GM08714 (cell line): ENCODE data around the gene PMP22.

ENCODE experiments used
- H3K4me3 ChIP-seq: fragments of 200-500 bp; sonication (Bioruptor generic); 2 replicates; pipeline ENCODE4 v1.5.1; 2014; ENCODE audit warnings: mild to moderate bottlenecking, low read length, inconsistent platforms
- ZNF274 ChIP-seq: IDR thresholded peaks from 2 replicates; pipeline ENCODE4 v1.6.1; 2012; ENCODE audit warnings: mild to moderate bottlenecking, low read depth, low read length

The PMP22 gene

DNA sequence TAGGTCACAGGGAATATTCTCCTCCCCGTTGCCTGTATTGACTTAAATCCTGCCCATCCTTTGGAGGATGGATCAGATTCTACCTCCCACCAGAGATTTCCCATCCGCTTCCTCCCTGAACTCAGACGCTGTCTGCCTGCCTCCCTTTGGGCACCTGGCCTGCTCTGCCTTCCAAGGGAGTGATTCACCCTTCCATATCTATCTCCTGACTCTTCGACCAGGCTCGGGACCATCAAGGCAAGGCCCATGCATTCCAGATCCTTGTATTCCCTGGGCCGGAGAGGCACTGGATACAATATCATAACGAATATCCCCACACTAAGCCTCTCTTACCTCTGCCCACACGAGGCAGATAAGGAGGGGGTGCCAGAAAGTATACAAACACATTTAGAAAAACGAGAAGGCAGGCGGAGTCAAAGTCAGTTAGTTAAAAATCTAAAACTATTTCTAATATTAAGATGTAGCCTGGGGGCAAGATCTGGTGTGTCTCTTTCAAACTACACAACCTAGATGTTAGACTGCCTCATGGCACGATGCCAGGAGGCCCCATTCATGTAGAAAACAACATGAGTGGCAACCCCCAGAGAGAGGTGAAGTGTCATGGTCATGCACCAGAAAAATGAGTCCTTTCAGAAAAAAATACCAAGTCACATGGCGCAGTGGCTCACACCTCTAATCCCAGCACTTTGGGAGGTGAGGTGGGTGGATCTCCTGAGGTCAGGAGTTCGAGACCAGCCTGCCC is 9.2 kb downstream of the PMP22 start:
- TF ChIP-seq ZNF274, result no peak
- no peak overlapping the region for H3K4me3 ChIP-seq

DNA sequence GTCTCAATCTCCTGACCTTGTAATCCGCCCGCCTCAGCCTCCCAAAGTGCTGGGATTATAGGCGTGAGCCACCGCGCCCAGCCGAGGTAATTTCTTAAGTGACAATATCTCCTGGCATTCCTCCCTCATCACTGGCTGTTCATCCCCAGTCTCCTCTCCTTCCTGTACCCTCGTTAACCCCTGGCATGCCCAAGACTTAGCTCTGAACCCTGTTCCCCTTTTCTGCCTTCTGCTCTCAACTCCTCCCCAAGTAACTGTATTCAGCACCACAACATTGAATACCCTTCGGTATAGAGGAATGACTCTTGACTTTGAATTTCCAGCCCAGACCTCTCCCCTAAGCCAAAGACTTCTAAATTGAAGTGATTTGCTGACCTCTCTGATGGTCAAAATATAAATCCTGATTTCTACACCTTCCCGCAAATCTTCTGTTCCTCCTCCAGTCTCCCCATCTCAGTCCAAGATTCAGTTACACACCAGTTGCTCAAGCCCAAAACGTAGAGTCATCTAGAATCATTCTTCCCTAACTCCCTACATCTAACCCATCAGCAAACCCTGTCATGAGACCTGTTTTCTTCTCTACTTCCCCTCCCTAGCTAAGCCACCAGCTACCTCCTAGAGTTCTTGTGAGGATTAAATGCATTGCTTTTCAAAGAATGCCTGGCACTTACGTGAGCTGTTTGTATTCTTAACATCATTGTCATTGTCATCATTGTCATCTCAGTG is 14.8 kb downstream of the PMP22 start:
- no peak overlapping the region for H3K4me3 ChIP-seq
- TF ChIP-seq ZNF274, result no peak

DNA sequence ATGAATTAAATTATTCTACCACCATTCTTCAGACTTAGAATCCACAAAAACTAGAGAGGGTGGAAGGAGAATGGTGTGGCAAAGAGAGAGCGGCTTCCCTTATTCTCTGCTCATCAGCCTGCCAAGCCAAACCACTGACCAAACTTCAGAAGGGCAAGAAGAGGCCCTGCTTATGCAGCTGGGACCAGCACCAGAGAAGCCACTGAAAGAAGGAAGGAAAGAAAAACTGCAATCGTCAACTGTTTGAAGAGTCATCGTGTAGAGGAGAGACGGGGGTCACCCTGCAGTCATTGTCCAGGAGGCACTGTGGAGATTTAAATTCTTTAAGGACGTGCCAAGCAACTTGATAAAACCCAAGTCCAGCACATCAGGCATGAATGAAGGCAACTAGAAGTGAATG is 15.6 kb downstream of the PMP22 start:
- TF ChIP-seq ZNF274, result no peak
- H3K4me3 ChIP-seq, result no peak overlapping the region

DNA sequence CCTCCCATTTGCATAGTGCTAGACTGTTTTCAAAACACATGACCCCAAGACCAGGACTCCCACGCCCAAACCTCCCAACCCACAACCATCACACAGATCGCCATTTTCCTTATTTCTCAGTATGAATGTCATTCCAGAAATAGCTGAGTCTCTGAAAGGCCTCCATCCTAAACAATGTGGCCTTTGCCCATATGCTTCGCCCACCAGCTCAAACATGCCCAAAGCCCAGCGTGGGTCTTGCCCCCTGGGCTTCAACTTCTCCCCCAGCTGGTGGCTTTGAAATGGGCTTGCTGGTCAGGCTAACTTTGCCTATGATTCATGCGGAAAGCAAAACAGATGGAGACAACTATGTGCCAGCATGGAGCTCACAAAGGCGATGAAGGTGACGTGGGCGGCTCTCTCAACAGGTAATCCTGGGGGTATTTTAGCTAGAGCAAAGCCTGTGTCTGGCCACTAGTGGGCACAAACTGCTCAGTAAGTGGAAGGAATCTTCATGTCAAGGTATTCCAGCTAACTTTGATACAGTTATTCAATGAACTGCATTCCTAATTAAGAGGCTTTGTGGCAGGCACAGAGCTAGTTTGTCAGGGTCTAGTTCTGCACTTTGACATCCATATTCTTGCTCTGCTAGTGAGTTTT is 17.1 kb downstream of the PMP22 start:
- no peak overlapping the region for H3K4me3 ChIP-seq
- TF ChIP-seq ZNF274, result no peak

DNA sequence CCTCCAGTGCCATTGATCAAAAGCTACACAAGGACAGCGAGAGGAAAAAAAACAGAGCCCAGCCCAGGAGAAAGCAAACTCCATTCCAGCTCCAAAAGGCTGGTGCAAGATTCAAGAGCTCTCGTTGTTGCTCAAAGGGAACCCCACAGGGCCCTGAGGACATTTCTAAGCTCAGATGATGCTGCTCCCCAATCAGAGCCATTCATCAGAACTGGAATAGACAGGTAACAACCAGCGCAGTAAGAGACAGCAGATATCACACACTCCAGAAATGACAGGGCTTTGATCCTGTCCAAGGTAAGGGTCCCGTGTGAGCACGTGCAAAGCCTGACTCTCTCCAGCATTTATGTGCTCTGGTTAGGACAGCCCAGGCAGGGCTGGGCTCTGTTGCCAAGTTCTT is 20.1 kb downstream of the PMP22 start:
- no peak for TF ChIP-seq ZNF274
- no peak overlapping the region for H3K4me3 ChIP-seq

DNA sequence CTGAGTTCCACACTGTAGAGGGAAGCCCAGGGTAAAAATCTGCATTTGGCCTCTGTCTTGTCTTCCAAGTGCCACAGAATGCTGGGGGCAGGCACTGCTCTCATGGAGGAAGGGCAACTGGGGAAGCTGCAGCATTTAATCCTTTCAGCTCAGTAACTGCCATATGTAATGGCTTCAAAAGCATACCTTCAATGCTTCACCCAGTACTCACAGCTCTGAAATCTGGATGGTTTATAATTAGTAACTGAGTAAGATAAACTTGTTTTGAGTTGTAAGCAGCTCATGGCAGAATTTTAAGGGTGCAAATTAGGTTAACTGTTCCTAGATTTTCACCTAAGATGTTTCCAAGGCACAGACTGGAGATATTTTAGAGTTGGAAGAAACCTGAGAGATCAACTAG is 24.5 kb downstream of the PMP22 start:
- no peak overlapping the region for H3K4me3 ChIP-seq
- TF ChIP-seq ZNF274, result no peak

DNA sequence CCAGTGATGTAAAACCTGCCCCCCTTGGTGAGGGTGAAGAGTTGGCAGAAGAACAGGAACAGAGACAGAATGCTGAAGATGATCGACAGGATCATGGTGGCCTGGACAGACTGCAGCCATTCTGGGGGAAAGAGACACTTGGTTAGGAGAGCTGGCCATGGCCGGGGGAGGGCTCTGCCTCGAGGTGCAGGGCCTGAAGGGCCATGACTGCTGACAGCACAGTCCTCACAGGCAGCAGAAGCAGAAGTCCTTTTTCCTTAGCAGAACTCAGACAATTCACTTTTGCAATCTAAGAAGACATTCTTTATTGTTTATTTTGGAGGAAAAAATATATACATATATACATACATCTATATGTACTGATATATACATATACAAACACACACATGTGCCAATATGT is 25.6 kb downstream of the PMP22 start:
- no peak overlapping the region for H3K4me3 ChIP-seq
- no peak for TF ChIP-seq ZNF274

DNA sequence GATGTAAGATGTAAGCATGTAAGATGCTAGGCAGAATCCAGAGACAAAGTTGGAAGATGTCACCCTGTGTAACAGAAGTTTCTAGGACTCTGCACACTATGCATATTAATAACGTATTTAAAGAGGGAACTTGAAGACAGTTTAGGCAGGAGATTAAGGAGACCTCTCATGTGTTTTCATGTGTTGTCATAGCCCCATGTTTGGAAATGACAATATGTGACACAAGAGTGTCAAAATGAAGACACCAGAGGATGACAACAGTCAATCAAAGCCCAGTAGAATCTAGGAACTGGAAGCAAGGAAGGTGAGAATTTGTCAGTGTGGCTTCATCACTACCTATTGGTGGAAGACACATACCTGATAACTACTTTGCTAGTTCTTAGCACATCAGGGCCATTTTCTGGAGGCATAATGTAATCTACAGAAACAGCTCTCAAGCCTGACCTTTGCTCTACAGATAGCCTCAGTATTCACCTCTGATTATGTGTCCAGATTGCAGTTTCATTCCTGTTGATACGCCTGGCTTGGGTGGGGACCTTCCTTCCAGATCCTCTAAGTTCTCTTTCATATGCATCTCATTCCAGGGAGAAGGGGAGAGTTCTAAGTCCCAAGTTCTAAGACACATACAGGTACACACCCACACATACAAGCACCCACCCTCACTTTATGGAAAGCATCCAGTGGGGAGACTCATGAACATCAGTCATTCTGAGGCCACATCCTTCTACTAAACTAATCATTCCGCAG is 26.3 kb downstream of the PMP22 start:
- TF ChIP-seq ZNF274, result no peak

DNA sequence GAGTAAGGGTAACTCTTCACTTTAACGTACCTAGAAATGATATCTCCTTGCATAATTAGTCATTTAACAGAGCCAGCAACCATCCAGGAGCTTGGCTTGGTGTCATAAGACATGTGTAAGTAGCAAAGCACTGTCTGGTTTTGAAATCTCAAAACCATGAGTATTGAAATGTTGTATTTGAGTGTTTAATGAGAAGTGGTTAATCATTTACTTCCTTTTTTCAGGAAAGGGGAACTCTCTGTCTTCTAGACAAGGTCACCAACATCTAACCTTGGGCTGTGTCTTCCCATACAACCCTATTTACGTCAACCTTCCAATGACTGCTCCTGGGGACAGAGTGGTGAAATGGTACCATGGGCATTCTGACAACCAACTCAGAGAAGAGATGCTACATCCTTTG is 27.1 kb downstream of the PMP22 start:
- H3K4me3 ChIP-seq, result no peak overlapping the region
- no peak for TF ChIP-seq ZNF274

More for the DNA sequence above, 26.3 kb downstream of the PMP22 start:
- no peak overlapping the region for H3K4me3 ChIP-seq

DNA sequence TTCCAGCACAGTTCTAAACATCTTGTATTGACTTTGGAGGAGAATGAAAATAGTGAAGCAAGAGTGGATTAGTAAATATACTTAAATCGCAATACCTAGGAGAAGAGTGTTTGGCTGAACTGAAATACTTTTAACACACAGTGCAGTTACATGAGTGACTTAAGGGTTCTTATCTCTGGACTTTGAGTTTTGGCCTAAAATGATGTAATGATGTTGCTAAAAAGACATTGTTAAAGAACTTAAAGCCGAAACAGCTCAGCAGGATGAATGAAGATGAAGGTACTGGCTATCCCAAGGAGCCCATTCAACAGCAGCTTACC is 28.1 kb downstream of the PMP22 start:
- no peak overlapping the region for H3K4me3 ChIP-seq
- TF ChIP-seq ZNF274, result no peak

DNA sequence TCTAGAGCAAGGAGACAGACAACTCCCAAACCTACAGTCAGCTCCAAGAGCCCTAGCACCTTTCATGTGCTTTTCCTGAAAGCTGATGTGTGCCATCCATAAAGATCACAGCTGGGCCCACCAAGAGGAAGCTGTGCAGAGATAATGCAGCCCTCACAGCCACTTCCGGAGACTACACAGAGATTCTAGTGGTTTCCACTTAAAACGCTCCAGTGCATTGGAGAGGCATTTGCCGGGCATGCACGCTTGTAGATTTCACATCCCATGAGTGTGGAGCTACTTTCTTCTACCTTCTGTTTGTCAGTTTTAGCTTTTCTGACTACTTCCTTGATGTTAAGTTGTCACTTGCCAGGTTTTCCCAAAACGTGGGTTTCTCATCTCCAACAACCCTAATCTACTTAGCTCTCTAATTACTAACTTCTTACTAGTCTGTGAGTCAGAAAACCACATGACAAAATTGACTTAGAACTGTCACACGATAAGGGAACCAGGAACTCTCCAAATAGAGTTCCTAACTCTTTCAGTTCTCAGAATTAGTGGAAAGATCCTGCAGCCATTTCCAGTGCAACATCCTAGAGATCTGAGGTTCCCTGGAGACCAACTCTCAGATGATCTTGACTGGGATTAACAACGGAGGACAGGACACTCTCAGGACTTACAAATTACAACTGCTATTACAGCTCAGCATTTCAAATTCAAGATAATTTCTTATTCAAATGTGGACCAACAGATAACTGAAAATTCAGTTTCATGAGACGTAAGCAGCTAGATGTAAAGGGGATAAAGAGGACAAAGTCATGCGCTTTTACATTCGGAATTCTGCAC is 28.6 kb downstream of the PMP22 start:
- no peak for TF ChIP-seq ZNF274
- H3K4me3 ChIP-seq, result no peak overlapping the region

DNA sequence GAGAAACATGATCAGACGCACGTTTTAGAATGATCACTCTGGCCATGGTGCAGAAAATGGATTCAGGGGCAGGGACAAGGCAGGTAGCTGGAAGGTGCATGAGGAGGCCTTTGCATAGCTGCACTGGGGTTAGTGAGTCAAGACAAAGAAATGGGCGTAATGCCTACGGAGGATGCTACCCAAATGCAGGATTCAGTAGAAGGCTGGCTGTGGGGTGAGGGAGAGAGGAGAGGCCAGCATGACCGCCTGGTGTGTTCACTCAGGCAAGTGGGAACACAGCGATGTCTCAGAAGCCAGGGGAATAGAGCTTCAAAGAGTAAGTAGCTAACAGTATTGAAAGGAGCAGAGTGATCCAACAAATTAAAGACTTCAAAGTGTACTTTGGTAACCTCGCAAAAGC is 31.2 kb downstream of the PMP22 start:
- no peak overlapping the region for H3K4me3 ChIP-seq
- TF ChIP-seq ZNF274, result no peak

DNA sequence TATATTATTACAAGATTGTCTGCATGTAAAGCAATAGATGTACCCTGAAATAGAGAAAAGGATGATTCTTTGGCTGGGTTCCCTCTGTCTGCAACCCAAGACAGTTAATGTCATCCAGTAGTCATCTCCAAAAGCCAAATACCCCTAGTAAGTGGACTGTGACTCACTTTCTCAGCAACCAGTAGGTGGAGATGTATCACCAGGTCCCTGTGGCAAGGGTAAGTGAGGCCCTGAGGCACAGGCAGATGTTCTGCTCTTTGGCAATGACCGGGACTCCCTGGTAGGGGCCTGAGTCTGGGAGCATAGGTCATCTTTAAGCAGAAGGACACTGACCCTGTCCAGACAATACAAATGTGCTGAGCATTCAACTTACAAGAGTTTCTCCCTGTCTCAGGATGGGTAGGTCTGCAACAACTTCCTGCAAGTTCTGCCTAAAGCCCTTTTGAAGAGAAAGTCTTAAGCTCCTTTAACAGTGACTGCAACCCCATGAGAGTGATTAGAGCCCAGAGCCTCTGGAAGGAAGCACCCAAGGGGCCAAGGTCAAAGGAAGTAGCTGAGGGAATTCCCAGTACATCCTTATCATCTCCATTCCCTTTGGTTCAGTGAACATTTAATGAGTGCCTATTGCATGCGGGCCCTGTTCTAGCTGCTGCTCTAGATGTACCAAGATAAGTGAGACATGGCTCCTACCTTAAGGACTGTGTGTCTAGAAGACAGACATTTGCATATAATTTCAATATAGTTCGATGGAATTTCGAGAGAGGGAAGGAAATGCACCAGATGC is 31.9 kb downstream of the PMP22 start:
- no peak overlapping the region for H3K4me3 ChIP-seq
- TF ChIP-seq ZNF274, result no peak
